NCI-H2081 treated with DMSO at 0.1 percent for 48 hours (cell line): ENCODE results near the gene KIF19.

ENCODE experiments used
- DNase-seq: peaks from one replicate; lab custom pipeline; 2025; lab: John Stamatoyannopoulos, UW

The KIF19 gene

DNA sequence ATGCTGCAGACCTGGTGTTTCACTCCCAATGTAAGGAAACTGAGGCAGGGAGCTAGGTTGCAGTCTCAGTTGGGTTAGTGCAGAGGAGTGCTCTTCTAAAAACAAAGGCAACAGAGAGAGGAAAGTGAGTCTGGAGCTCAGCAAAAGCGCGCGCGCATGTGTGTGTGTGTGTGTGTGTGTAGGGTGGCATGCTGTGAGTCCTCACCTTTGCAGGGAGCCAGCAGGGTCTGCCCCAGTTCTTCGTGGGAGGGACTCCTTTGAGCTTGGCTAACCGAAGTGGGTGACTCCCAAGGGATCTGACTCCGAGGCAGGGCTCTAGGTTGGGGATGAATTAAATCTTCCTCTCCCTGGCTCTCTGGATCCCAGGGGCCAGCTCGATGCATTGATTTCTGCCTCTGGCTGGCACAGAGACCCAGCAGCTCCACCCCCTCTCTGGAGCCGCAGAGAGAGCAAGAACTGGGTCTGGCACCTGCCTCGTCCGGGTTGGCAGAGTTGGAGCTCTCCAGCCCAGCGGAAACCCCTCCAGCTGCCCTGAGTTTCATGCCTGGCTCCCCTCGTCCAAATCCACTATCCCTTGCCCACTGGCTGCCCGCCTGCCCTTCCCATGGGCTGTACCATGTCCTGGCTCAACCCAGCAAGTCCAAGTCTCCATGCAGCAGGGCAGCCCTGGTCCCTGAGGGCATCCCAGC is 36.9 kb downstream of the KIF19 start:
- no peak for DNase-seq

DNA sequence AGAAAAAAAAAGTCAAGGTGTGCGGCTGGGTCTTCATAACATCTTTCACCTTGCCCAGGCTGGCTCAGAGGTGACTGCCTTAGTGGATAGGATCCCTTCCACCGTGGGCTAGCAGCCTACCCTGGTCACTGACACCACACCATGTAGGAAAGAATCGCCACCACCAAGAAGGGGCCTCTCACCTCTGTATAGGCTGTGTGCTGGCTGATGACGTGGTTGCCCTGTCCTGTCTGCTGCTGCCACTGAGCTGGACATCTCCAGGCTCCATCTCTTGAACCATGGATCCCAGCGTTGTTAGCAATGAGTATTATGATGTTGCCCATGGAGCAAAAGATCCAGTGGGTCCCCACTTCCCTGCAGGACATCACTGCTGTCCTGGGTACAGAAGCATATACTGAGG is 41.2 kb downstream of the KIF19 start, which contains the start of gene GPR142:
GPR142 (plus strand) TSS at position 301 of the 400 bp plus-strand sequence. CDS start 2,035 bp downstream, outside the sequence.
- no peak for DNase-seq

DNA sequence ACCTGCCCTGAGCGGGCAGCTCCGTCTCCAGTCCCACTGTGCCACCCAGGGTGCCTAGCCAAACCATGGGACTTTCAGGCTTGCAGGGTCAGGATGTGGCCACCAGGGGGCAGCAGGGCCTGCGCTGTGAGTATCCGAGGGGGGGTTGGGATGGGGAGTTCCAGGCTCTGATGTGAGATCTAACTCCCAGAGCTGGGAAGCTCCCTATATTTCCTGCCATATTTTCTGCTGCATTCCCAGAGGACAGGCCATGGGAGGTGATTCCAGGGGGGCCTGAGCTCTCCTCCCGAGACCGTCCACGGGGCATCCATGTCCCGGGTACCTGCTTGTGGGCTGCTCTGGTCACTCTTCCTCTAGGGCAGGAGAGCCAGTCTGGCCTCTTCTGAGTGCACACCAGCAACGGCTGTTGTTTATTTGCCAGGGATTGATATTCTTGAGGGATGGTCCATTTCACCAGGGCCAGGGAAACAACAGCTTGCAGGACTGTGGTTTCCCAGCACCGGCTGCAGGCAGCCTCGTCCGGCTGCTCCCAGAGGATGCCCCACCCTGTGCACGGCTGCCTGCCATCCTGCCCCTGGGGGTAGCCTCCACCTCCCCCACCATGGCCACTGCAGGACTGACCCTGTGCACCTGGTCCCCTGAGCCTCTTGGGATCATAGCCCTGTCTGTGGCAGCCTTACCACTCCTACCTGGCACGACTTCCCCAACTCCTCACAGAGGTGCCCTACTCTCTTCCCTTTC is 42.5 kb downstream of the KIF19 start:
- no peak for DNase-seq

DNA sequence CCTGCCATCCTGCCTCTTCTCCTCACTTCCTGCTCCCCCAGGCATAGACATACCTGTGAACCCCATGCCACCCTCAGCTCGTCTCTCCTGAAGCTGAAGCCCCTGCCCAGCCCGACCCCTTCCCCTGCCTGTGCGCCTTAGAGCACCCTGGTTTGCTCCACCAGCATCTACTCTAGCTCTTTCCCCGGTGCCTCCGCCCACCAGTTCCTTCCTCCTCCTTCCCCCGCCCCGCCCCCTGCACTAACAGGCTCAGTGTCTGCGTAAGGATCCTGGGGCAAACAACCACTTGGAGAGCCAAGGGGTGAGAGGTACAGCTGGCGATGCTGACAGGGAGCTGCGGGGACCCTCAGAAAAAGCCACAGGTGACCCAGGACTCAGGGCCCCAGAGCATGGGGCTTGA is 43.2 kb downstream of the KIF19 start:
- DNase-seq, result no peak

DNA sequence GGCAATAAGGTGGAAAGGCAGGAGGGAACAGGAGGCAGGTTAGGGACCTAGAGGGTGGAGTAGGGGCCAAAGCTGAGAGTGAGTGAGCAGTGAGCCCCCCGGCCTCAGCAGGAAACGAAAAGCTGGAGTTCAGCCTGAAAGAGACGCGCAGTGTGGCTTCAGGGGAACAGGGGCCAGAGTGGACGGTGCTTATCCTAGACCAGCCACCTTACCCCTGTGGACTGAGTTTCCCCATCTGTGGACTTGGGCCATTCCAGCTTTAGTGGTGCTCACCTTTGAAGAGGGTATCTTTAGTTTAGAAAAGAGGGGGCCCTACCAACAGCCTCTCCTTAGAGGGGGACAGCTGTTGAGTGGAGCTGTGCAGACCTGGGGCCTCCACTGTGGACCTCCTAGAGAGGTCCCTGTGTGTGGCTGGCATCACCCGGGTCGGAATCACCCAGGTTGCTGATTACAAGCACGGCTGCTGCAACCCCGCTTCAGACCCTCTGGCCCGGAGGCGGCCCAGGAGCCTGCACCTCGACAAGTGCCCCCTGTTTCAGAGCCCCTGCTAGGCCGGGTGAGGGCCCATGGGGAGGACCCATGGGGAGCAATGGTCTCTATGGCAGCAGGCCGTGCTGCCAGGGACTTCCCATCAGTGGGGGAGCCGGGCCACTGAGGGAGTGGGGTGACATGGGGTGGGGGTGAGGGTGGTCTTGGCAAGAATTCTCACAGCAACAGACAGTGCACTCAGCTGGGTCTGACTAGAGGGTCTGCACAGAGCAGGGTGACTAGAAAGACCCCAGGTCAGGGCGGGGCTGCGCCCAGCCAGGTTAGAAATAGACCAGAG is 43.9 kb downstream of the KIF19 start:
- DNase-seq, result no peak

DNA sequence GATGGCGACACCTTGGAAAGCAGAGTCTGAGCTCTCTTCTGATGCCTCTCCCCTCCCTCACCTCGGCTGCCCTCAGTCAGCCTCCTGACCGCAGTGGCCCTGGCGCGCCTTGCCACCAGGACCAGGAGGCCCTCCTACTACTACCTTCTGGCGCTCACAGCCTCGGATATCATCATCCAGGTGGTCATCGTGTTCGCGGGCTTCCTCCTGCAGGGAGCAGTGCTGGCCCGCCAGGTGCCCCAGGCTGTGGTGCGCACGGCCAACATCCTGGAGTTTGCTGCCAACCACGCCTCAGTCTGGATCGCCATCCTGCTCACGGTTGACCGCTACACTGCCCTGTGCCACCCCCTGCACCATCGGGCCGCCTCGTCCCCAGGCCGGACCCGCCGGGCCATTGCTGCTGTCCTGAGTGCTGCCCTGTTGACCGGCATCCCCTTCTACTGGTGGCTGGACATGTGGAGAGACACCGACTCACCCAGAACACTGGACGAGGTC is 45.7 kb downstream of the KIF19 start:
- DNase-seq, result no peak

DNA sequence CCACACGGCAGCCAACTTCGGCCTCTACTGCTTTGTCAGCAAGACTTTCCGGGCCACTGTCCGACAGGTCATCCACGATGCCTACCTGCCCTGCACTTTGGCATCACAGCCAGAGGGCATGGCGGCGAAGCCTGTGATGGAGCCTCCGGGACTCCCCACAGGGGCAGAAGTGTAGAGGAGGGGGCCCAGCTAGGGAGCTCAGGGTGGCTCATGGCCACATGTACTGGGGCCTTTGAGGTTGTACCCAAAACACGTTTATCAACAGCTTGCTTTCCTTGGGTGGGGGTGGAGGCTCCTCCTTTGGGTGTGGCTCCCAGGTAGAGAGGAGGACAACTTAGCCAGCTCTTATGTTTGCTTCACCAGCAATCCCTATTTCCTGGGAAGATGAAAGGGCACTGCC is 46.4 kb downstream of the KIF19 start:
- DNase-seq, result no peak

DNA sequence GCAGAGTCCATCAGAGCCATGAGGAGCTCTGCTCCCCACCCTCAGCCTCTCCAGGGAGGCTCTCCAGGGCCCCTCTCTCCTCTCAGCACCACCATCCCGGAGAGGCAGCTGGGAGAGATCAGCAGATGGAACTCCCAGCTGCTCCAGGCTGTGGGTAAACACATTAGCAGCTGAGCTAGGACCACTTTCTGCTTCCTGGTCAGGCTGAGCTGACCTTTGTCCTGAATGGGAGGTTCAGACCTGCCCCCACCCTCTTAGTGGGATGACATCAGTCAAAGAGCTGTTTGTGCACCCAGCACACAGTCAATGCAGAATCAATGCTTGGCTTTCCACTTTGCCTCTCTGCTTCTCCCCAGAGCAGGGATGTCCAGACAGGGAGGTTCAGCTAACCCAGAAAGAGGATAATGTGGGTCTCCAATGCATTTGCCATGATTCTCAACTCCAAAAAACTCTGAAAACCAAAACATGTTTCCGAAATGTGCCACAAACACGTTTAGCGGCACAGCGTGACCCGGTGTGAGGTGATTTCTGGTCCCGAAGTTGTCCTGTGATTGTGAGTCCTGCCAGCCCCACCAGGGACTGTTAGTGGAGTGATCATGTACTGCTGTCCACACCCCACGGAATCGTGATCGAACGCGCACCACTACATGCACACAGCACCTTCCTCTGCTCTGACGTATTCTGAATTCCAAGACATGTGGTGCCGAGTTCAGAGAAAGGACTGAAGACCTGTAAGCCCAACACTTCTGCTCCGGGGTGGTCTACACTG is 48.0 kb downstream of the KIF19 start:
- DNase-seq, result no peak

DNA sequence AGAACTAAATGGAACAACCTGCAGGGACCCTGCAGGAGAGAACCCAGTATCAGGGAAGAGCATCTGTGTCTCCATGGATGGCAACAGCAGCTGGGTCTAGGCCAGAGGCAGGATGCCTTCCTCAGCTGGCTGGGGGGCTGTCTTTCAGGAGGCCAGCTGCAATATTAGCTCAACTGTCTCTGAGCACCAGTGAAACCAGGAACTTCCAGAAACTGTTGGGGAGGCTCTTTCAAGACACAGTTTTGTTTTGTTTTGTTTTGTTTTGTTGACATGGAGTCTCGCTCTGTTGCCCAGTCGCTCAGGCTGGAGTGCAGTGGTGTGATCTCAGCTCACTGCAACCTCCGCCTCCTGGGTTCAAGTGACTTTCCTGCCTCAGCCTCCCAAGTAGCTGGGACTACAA is 48.8 kb downstream of the KIF19 start:
- no peak for DNase-seq

DNA sequence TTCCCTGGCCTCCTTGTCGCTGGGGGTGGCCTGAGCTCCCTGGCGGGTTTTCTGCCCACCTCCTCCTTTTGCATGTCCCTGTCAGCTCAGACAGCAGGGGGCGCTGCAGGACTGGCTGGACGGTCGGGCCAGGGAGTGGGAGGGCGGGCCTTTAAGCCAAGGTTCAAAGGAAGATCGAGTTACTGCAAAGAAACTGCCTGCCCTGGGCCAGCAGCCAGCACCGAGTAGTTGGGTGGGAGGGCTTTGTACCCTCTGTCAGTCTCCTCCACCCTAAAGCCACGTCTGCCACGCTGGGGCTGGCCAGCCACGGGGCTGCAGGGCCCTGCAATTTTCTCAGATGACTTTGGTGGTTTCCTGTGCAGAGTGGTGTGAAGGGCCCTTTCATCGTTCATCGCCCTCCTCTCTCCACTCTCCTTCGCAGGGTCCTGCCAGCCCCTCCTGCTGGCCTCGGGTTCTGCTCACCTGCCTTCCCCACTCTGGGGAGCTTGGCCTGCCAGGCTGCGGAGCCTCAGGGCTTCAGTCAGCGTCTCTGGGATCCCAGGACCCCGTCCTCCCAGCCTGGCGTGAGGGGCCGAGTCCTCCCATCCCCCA is 53.6 kb downstream of the KIF19 start:
- no peak for DNase-seq

DNA sequence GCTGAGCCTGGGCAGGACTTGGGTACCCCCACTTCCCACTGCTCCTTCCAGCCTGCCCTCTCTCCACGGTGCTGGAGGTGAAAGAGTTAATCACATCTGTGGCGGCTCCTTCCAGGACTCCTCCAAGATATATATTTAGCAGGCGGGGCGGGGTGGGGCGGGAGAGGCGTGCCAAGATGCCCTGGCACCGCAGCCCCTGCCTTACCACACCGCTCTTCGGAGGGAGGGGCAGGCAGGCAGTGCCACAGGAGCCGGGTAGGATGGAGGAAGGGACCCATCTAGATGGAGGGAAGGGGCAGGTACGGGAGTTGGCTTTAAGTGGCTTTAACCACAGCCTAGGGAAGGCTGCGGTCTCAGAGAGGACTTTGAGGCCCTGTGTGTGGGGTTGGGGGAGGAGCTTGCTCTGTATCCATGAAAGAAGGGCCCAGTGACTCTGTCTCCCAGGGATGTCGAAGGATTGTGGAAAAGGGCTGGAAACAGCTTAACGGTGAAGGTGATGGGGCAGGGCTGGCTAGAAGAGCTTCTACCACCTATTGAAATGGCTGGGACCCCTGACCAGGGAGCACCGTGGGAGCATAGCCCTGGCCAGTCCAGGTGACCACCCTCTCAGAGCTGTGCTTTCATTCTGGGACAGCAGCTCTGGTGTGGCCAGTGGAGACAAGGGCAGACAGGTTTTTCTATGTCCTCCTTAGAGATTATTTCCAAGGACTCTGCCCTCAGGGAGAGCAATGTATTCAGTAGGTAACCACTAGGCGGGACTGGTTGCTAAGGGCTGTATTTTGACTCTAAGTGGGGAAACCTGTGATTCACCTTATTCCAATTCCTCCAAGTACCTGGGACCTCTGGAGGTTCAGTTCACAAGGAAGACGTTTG is 54.3 kb downstream of the KIF19 start:
- no peak for DNase-seq

DNA sequence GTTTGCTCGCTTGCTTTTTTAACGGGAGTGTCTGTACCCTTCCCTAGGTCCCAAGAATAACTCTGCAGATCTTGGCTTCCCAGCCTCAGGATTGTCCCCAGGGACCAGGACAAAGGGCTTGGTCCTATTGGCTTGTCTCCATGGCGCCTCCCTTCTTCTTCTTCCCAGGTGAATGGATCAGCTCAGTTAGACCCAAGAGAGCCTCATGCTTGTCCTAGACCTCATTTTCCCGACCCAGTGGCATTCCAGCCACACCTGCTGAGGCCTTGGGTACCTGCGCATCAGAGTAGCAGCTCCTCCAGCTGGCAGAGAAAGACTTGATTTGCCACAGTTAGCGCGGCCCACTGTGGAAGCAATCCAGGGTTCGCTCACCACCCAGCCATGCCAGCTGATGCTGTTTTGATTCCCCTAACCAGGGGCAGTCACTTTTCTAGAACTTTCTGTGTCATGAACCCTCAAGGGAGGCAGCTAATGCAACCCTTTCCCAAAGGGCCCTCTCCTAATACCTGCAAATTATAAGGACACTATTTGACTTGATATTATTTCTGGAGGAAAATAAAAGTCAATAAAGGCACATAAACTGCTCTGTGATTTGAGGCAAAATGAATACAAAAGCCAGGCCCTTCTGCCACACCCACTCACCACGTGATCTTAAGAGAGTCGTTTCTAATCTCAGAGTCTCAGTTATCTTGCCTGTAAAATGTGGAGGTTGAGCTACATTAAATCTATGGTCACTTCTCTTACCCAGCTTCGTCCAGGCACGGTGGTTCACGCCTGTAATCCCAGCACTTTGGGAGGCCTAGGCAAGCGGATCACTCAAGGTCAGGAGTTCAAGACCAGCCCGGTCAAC is 55.2 kb downstream of the KIF19 start:
- no peak for DNase-seq

DNA sequence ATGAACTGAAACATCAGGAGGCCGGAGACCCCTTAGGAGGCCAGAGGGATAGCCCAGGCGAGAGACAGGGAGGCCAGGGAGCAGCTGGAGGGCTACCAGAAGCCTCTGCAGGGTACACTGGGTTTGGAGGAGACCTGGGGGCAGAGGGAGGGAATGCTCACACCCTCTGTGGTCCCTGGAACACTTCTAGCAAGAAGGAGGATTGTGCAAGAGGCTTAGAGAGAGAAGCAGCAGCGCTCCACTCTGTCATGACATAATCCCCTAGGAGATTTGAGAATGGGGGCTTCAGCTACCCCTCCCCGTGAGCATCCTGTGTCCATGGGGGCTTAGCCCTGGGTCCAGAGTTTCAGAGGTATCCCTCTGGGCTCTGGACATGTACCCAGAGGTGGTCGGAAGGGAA is 57.1 kb downstream of the KIF19 start:
- DNase-seq, result no peak

DNA sequence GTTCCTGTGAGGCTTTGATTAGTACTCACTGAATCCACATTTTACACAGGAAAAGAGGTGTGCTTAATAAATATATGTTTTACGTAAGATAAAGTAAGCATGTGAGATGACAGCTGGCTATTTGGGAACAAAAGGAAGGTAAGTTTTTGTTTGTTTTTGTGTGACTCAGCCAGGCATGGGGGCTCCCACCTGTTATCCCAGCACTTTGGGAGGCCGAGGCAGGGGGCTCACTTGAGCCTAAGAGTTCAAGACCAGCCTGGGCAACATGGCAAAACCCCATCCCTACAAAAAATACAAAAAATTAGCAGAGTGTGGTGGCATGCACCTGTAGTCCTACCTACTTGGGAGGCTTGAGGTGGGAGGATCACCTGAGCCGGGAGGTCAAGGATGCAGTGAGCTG is 59.2 kb downstream of the KIF19 start:
- no peak for DNase-seq

DNA sequence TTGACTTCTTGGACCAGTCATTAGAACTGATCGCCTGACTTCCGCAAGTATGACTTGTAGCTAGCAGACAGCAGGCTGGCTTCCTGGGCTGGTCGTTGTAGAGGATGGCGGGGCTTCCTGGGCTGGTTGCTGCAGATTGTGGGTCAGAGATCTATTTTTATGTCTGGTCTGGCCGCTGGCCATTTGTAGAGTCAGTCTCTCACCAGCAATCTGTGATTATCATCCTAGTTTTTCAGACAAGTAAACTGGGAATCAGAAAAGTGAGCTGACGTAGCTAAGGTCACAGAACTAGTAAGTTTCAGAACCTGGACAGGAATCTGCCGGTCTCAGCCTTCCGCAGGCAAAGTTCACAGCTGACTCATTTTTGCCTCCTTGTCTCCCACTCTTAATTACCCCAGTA is 60.4 kb downstream of the KIF19 start:
- DNase-seq, result no peak

DNA sequence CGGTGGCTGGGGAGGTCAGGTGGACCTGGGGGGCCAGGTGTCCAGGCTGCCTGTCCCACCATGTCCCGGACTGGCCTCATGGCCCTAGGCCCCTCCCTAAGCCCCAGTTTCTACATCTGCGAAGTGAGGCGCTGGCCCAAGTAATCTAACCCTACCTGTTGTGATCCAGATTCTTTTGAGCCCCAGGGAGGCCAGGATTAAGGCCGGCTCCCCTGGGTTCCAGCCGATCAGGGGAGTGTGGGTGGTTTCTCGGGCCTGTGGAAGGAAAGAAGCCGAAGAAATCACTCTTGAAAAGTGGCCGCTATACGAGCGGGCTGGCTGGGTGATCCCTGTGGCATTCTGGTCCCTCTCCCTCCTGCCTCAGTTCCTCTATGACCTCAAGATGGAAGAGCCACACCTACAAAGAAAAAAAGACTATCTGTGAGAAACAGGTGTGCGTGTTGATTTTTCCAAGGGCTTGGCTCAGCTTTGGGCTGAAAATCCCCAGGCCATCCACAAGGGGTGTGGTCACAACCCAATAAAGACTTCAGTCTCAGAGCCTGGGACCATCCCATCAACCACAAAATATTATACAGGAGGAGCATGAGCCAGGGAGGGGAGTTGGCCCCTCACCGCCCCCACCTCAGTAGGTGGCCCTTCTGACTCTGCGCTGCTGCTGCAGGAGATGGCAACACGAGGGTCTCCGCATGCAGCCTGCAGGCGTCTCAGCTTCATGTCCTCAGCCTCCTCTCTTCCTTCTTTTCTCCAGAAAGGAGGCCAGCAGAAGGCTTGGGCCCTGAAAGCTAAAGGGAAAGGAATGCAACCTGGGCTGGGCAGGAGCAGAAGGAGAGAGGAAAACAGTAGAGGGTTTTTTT is 61.6 kb downstream of the KIF19 start:
- no peak for DNase-seq

DNA sequence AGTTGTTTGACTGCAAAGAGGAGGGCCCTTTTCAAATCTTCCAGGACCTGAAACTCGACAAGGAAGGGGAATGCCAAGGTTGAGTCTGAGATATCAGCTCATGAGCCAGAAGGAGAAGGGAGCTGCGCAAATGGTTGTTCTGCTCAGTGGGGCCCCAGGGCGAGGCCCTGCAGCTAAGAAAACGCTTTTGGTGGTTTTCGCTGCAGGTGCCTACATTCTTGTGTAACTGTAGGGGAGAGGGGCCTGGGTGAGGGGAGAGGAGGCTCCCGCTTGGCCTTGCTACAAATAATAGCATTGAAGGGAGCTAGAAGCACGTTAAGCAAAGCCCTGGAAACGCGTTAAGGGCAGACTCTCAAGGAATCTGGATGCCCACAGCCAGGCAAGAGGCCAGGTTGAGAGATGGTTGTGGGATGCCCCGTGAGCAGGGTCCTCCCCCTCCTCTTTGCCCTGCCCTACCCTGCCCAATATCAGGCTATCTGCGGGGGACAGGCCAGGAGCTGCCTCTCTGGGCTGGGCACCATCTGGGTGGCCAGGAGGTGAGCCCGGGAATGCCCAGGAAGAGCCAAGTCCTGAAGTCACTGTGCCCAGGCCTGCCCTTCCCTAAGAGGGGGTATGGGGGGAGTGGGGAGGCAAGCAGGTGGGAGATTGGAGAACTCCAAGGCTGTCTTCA is 63.2 kb downstream of the KIF19 start:
- DNase-seq, result no peak
